Parathyroid adenoma (tissue), 2 donors: ENCODE data around the gene CDC42EP1.
A peak's percentile ranks its signal among the peaks of the same experiment; 100 is the strongest.

Experiments
- H2AFZ ChIP-seq: fragments of 300-600 bp; sonication (generic); one replicate; pipeline ENCODE4 v1.7.0; 2017; ENCODE audit warnings: antibody characterized with exemption, mild to moderate bottlenecking
- H3K27ac ChIP-seq: fragments of 300-600 bp; sonication (generic); one replicate; pipeline ENCODE4 v1.7.0; 2017
- H3K27me3 ChIP-seq: fragments of 300-600 bp; sonication (generic); one replicate; pipeline ENCODE4 v1.7.0; 2017; ENCODE audit warnings: low read length; ENCODE audit not compliant: control insufficient read depth, insufficient read depth
- H3K36me3 ChIP-seq: fragments of 300-600 bp; sonication (generic); one replicate; pipeline ENCODE4 v1.7.0; 2017; ENCODE audit warnings: low read length; ENCODE audit not compliant: control insufficient read depth, insufficient read depth
- H3K4me1 ChIP-seq: fragments of 300-600 bp; sonication (generic); one replicate; pipeline ENCODE4 v1.7.0; 2017; ENCODE audit warnings: control low read depth
- H3K4me2 ChIP-seq: fragments of 300-600 bp; sonication (generic); one replicate; pipeline ENCODE4 v1.7.0; 2017; ENCODE audit warnings: low read length
- H3K4me3 ChIP-seq: fragments of 300-600 bp; sonication (generic); one replicate; pipeline ENCODE4 v1.7.0; 2017; ENCODE audit warnings: low read depth, low read length
- H3K79me2 ChIP-seq: fragments of 300-600 bp; sonication (generic); one replicate; pipeline ENCODE4 v1.7.0; 2017; ENCODE audit warnings: control low read depth
- H3K9ac ChIP-seq: fragments of 300-600 bp; sonication (generic); one replicate; pipeline ENCODE4 v1.7.0; 2017; ENCODE audit warnings: mild to moderate bottlenecking
- H3K9me3 ChIP-seq: fragments of 300-600 bp; sonication (generic); one replicate; pipeline ENCODE4 v1.7.0; 2017; ENCODE audit warnings: low read length; ENCODE audit not compliant: control insufficient read depth
- CTCF ChIP-seq: fragments of 300-600 bp; sonication (generic); IDR thresholded peaks from one replicate; pipeline ENCODE4 v1.7.0; 2017; ENCODE audit warnings: antibody characterized with exemption, mild to moderate bottlenecking
- donor health status: primary hyperparathyroidism.

The CDC42EP1 gene

DNA sequence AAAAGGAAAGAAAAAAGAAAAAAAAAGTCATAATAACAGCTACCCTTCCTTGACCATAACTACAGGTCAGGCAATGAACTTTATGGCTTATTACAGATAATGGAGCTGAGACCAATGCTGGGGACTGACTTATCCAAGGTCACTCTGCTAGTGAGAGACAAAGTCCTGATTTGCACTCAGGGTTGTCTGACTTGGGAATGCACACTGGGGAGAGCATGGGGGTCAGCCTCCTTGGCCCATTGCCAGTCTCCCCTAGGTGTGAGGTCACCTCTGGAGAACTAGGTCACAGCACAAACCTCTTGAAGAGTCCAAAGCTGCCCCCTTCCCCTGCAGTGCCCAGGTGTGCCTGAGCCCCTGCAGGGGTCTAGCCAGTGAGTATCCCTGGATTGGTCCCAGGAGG is 5.3 kb upstream of the CDC42EP1 start:
- Histone ChIP-seq H3K36me3 (no peaks in the 10 kb centered on the region), H3K79me2 (no peaks in the 10 kb centered on the region), H3K4me3 (no peak overlapping the region), H3K9me3 (no peaks in the 10 kb centered on the region), H3K9ac (no peak overlapping the region), H3K4me1 (no peaks in the 10 kb centered on the region), H2AFZ (no peak overlapping the region), H3K27me3 (no peaks in the 10 kb centered on the region), H3K4me2 (no peak overlapping the region), H3K27ac (no peak overlapping the region)
- no peak for TF ChIP-seq CTCF

- Histone ChIP-seq H3K4me2 (no peak overlapping the region), H3K9me3 (no peaks in the 10 kb centered on the region), H2AFZ (no peak overlapping the region), H3K27me3 (no peaks in the 10 kb centered on the region), H3K4me3 (no peak overlapping the region), H3K9ac (no peak overlapping the region), H3K79me2 (no peaks in the 10 kb centered on the region), H3K27ac (no peak overlapping the region), H3K36me3 (no peaks in the 10 kb centered on the region), H3K4me1 (no peaks in the 10 kb centered on the region)
- TF ChIP-seq CTCF, result no peak
Observed at GRCh38 chr22:37556710-37557109, 3.6 kb upstream of the CDC42EP1 start.

DNA sequence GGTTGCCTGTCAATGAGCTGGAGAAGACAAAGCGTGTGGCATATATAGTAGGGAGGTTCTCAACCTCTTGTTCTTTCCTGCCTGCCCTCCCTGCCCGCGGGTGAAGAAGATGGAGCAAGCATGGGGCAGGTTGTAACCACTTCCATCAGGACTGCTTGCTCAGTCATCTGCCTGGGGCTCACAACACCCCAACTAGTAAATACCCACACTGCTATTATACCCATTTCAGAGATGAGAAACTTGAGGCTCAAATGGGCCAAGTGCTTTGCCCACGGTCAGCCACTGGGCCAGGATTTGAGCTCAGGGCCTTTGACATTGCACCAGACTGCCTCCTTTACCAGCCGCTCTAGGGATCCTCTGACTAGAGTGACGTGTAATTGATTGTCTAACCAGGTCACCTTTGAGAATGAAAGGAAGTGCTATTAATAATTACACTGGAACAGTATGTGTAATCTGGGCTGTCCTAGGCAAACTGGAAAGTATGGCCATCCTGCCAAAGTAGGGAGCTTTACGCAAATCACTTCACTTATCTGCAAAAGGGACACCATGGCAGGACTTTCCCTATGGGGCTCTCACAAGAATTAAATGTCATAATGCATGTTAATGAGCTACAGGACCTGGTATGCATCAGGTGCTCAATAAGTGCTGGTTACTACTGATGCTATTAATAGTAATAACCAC is 2.8 kb upstream of the CDC42EP1 start:
- no peaks in the 10 kb centered on the region for H3K27me3 ChIP-seq

DNA sequence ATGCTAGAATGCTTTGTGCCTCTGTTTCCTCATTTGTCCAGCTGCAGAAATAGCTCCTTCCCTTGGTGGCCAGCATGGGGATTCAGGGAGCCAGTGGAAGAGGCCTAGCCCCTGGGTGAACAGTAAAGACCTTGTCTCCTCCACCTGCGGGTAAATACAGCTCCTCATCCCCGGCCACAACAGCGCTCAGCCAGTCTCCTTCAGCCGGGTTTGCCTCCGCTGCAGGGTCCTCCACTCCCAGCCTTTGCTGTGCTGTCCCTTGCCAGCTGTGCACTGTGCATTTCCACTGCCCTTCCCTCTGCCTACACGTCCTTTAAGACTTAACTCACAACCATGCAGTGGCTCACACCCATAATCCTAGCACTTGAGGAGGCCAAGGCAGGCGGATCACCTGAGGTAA is 1.5 kb upstream of the CDC42EP1 start:
- Histone ChIP-seq H3K4me3 (no peak overlapping the region), H3K27me3 (no peaks in the 10 kb centered on the region), H3K27ac (no peak overlapping the region), H3K4me1 (peaks cover 6% of the 10 kb centered on the region), H3K9me3 (no peaks in the 10 kb centered on the region), H2AFZ (no peak overlapping the region), H3K36me3 (no peaks in the 10 kb centered on the region), H3K79me2 (no peaks in the 10 kb centered on the region), H3K9ac (no peak overlapping the region), H3K4me2 (no peak overlapping the region)
- TF ChIP-seq CTCF, result no peak

More for the DNA sequence above, 2.8 kb upstream of the CDC42EP1 start:
- H3K27ac ChIP-seq, result peak overlapping the region; percentile 19
- H3K9ac ChIP-seq, result no peak overlapping the region
- no peak overlapping the region for H2AFZ ChIP-seq
- no peak overlapping the region for H3K4me3 ChIP-seq
- no peak for TF ChIP-seq CTCF
- H3K4me1 ChIP-seq, result peaks cover 2% of the 10 kb centered on the region
- H3K4me2 ChIP-seq, result no peak overlapping the region
- no peaks in the 10 kb centered on the region for H3K79me2 ChIP-seq
- H3K9me3 ChIP-seq, result no peaks in the 10 kb centered on the region
- no peaks in the 10 kb centered on the region for H3K36me3 ChIP-seq

- no peak for TF ChIP-seq CTCF
- Histone ChIP-seq H3K27me3 (no peaks in the 10 kb centered on the region), H3K4me2 (peak overlapping the region; percentile 76), H3K9ac (no peak overlapping the region), H3K4me3 (peak overlapping the region; percentile 56), H2AFZ (peak overlapping the region; percentile 69), H3K4me1 (peaks cover 8% of the 10 kb centered on the region), H3K27ac (peak overlapping the region; percentile 76), H3K36me3 (no peaks in the 10 kb centered on the region), H3K9me3 (no peaks in the 10 kb centered on the region), H3K79me2 (no peaks in the 10 kb centered on the region)
Observed at GRCh38 chr22:37559521-37559900, 769 bp upstream of the CDC42EP1 start.
